SIG-M5 treated with dmso at 0.1 percent for 504 hours (cell line): ENCODE data around the gene C2orf74.
A peak's percentile ranks its signal among the peaks of the same experiment; 100 is the strongest.
"Not testable (repeated sequence)": the region's sequence is repeated elsewhere in the genome, so short reads cannot be mapped to it uniquely, and the experiment has no call there.

Experiments
- DNase-seq: peaks from one replicate; lab custom pipeline; 2025; ENCODE audit not compliant: unreplicated experiment; lab: John Stamatoyannopoulos, UW

C2orf74 gene

DNA sequence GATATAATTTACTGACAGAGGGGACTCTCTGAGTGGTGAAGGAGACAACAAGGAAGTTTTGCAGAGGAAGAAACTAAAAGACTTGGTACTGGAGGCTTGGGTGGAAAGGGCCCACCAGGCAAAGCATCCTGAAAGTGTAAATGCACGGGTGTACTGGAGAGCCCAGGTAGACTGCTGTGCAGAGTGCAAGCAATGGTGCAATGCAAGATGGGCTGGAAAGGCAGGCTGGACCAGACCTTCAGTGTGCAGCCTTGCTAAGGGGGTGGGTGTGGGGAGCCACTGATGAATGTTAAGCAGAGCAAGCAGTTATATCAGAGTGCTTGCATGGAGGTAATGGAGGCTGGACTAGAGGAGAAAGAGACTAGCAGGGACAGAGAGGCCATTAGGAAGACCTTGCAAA lies 10.7 kb downstream of the C2orf74 start:
- no peak for DNase-seq

DNA sequence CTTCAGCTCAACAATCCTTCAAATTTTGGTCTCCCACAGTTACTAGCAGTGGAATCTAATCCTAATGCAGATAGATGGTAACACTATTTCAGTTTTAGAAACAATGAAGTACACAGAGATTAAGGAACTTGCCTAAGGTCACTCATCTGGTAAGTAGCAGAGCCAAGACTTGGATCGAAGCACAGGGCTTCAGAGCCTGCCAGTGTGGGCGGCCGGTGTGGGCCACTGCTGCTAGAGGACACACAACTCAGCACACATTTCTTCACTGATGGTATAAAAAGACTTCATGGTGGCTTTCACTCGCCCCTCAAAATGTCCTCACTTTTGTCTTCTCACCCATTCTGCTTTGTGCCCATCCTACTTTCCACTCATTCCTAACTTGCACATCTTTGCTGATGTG lies 11.1 kb downstream of the C2orf74 start:
- no peak for DNase-seq

DNA sequence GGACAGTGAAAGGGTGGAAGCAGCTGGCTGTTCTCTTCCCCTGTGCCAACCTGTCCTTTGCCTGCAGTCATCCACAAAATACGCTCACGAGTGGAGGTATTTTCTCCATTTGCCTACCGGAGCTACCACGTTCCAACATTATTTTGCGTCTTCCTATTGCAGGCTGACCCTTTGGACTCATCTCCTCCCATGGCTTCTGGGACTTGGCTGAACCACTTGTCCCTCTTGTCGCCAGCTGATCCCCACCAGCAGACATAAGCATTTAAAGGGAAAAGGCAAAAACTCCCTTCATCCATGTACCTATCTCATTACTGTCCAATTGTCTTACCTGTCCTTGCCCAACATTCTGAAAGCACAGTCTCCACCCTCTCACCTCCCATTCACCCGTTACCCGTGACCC lies 13.0 kb downstream of the C2orf74 start:
- DNase-seq, result no peak

DNA sequence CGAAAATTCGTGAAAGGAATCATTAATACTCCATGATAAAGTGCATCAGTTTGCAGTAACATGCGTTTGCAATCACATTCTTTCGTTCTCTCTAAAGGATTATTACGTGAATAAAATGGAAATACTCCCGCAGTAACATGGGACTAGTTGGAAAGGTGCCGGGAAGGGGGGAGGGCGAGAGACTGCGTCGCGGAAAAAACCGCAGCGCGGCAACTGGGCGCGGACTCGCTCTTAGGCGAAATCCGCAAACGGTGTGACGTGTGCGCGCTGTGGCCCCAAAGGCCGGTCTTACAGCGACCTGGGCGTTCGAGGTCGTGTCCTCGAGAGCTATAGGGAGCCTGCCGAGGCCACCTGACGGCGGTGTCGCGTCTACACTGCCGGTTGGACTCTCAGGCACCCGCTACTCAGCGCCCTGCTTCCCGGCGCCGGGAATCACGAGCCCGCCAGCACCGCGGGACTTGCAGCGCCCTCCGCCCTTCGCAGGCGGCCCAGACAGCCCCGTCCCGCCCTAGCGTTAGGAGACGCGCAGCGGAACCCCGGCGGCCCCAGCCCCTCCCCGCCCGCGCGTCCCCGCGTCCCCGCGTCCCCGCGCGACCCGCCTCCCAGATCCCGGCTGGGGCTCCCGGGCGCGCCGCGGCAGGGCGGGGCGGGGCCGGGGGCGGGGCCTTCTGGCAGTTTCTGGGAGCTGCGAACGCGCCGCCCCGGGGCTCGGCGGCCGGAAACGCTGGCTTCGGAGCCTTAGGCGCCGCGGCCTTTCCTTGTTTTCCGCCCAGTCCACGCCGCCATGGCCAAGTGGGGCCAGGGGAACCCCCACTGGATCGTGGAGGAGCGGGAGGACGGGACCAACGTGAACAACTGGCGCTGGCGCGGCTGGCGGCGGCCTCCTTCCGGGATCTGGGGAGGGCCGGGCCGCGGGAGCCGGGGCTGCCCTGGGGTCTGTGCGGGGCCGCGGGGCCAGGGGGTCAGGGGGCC lies 15.1 kb downstream of the C2orf74 start:
- DNase-seq, result peak; percentile 85

DNA sequence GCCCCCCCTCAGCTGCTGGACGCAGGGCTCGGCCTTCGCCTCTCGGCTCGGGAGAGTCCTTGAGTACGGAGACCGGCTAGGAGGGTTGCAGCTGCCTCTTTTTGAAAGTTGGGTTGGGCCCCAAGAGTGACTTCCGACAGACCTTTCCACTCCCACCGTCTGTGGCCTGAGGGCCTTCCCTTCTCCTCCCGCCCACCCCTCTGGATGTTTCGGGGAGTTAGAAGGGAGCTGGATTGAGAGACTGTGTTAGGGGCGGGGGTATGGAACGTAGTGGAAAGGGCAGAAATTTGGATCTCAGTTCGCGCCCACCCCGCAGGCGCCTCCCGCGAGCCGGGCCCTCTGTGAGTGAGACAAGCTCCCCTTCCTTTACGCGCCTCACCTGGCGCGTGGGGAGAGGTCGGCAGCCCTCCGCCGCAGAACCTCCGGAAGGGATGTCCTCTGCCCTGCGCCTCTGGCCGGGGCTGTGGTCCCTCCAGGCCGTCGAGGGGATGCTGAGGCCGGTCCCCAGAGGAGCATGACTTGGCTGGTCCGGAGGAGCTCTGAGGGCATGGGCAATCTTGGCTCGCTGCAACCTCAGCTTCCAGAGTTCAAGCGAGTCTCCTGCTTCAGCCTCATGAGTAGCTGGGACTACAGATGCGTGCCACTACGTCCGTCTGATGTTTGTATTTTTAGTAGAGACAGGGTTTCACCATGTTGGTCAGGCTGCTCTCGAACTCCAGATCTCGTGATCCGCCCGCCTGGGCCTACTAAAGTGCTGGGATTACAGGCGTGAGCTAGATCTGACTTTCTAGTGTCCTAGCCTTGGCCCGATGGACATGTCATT lies 15.9 kb downstream of the C2orf74 start:
- no peak for DNase-seq

DNA sequence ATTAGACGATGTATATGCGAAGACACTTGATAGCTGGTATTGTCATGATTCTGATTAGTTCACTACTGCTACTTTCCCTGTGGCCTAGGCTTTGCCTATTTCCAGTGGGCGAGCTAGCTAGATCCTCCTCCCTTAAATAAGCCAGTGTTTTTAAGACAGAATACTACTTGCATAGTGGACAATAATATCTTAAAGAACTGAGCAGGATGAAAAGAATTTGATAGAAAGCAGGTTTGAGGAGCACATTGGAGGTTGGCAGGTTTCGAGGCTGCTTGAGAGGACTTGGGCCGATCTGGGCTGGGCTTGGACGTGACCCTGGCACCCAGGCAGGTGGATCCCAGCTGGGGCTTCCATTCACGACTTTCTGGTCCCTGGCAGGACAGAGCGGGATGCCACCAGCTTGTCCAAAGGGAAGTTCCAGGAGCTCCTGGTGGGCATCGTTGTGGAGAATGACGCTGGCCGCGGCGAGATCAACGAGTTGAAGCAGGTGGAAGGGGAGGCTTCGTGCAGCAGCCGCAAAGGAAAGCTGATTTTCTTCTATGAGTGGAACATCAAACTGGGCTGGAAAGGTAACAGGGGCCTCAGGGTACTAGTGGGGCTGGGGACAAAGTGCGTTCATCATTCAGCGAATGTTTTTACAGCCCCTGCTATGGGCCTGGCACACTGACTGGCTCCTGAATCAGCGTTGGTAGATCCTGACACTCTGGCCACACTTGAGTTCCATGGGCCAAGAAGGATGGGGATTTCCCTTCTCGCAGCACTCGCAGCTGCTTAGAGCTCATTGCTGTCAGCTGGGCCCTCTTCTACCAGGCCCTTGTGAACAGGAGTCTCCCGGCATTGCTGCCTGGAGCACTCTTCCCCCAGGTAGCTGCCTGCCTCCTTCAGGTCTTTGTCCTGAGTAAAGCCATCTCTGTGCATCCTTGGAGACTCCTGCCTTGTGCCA lies 16.9 kb downstream of the C2orf74 start:
- no peak for DNase-seq

DNA sequence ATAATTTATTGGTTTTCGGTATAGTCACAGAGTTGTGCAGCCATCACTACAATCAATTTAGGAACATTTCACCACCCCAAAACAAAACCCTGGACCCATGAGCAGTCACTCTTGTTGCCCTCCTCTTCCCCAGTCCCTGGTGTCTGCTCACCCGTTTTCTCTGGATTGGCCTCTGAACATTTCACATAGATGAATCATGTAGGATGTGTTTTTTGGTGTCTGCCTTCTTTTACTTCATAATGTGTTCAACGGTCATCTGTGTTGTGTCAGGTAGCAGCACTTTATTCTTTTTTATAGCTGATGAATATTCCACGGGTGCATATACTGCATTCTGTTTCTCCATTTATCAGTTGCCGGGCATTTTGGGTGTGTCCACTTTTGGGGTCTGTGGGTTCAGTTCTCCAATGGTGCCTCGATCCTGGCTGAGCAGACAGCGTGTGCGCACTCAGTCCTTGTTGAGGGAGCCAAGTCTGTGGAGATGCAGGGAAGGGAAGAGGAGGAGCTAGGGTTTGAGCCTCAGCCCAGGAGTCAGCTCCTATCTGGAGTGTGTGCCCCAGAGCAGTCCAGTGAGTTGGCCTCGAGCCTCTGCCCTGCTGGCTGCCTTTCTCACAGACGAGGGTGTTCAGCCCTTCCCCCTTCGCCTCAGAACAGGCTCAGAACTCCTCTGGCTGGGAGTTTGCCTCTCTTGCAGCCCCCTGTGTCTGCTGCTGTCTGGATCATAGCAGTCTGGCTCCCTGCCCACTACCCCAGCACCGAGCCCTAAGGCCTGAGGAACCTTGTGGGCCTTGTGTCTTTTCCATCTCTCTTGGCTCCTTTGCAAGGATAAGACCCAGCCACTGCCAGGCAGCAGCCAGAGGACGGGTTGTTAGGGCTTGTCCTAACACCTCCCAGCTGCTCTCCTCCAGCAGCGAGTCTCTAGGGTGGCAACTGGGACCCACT lies 18.0 kb downstream of the C2orf74 start:
- DNase-seq, result no peak

DNA sequence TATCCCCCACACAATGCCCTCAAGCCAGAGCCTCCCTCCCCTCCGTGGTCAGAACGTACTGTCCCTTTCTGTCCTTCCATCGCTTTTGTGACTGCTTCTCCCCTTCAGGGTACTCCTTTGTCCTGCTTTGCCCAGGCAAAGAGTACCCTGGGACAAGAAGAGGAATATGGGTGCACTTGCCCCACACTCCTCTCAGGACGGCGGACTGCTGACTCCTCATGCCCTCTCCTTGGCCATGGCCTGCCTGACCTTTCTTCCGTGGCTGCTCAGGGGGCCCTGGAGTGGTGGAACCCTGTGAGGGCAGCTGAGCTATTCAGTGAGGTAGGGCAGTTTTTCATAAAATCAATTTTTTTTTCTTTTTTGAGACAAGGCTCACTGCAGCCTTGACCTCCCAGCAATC lies 18.7 kb downstream of the C2orf74 start:
- no peak for DNase-seq

DNA sequence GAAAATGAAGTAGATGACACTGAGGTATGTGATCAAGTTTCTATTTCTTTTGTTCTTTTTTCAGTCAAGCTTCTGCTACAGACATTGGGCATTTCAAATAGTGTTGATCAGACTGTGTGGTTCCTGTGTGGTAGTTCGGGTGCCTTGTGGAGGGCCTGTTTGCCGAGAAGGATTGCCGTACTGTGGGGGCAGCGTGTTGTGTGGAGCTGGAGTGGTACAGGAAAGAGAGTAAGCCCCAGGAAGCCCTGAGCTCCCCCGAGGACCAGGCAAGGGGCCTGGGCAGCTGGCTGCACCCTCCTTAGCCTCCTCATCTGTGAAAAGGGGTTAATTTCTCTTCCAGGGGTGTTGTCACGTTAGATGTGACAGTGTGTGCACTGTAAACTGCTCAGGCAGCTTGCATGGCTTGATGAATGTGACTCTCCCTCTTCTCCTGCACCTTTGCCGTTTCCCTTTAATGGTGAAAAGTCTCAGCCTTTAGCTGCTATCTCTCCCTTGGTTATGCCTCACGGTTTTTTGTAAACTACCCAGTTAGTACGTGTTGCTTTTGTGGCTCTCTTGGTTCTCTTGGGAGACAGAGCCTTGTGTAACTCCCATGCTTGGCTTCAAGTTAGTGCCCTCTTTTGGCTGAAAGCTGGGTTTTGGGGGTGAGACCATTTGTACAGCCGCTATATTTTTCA lies 19.5 kb downstream of the C2orf74 start:
- no peak for DNase-seq

DNA sequence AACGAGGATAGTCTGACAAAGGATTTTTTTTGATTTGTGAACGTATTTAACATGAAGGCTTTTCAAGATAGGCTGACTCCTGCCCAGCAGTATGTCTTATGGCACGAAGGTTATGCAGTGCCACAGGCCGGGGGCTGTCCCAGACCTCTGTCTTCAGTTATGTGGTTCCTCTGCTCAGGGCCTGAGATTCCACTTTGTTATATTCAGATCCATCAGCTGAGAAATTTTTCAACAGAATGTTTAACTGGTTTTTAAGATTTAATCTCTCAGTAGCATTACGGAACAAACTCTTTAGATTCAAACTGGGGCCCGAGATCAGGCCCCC lies 20.0 kb downstream of the C2orf74 start:
- DNase-seq, result no peak

DNA sequence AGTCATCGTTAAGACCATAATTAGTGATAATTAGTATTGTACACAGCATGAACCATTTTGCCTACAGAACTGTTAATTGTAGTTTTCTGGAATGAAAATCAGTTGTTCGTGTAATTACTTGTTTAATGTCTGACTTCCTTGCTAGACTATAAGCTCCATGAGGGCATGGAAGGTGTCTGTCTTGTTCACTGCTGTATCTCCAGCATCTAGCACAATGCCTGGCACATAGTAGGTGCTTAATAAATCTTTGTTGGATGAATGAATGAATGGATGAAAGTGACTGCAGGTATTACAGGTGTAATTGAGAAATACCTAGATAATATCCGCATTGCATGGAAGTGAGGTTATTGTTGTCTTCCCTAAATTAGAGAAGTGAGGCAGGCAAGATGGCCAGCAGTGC lies 21.8 kb downstream of the C2orf74 start:
- no peak for DNase-seq

DNA sequence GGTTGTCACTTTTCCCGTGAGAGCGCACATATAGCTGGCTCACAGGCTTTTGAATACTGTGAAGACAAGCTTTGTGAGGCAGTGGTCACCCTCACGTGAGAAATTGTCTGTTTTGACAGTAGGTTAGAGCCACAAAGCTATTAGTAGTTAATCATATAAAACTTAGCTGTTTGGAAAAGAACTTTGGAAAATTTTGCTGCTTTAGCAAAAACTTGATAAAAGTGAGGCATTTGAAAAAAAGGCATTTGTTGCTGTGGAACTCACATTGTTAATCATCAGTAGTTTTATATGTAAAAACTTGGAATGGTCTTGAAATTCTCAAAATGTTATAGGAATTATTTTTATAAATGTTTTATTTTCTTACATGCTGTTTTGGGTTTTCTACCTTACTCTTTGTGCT lies 22.3 kb downstream of the C2orf74 start:
- no peak for DNase-seq

DNA sequence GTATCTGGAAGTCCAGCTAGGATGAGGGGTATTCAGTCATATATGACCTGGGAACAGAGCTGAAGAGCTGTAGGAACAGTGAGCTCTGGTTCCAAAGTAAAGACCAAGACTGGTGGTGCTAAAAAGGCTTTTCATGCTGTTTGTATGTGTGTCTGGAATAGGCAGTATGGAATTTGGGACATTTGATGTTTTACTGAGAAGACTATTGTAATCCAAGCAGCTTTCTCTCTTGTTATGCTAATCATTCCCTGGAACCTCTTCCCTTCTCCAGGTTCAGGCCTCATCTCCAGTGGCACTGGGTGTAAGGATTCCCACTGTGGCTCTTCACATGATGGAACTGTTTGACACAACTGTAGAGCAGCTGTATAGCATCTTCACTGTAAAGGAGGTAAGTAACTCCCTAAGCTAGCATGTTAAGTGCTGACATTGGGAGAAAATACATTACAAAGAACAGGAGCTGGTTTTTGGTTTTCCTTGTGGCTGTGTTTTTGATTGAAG lies 23.3 kb downstream of the C2orf74 start:
- no peak for DNase-seq

DNA sequence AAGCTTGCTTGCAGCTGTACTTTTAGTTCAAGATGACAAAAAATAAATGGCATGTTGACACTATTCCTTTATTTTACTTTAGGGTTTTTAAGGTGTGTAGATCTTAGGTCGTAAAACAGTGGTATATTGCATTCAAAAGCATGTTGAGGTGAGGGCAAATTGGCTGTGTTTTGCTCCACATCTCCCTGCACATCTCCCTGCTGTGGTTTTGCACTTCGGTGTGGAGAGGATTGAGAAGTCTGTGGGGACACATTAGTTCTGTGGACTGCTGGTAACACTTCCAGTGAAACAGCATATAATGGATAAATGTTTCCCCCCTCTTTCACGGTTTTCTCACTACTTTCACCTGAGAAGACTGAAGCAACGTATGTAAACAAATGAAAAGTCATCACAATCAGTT lies 25.1 kb downstream of the C2orf74 start:
- DNase-seq, result no peak

DNA sequence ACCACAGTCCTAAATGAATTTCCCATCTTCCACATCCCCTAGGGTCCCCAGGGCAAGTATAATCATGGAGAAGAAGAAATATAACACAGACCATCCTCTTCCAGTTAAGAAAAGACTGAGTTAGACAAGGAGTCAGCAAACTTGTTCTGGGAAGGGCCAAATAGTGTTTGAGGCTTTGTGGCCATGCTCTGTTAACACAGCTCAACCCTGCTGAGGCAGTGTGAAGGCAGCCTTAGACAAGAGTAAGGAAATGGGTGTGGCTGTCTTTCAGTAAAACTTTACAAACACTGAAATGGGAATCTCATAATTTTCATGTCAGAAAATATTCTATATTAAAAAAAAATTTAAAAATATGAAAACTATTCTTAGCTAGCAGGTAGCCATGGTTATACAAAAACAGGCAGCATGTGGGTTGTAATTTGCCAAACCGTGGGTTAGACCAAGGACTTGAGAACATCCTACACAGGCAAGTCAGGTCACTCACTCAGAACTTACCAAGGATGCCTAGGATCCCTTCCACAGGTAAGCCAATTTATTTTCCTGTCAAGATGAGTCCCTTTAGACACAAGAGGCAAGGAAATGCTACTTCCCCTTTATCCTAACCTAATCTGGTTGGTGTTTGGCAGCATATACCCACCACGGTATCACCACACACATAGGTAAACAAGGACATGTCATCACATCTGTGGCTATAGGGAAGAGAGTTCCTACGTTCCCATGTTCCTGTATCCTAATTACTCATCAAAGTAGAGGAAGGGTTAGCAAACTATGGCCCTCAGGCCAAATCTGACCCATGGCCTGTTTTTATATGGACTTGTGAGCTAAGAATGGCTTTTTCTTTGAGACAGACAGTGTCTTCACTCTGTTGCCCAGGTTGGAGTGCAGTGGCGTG lies 31.9 kb downstream of the C2orf74 start:
- DNase-seq, result no peak

DNA sequence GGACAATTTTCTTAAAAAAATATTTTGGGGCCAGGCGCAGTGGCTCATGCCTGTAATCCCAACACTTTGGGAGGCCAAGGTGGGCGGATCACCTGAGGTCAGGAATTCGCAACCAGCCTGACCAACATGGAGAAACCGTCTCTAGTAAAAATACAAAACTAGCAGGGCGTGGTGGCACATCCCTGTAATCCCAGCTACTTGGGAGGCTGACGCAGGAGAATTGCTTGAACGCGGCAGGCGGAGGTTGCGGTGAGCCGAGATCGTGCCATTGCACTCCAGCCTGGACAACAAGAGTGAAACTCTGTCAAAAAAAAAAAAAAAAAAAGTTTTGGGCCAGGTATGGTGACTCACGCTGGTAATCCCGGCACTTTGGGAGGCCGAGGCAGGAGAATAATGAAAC lies 32.7 kb downstream of the C2orf74 start:
- not testable (repeated sequence) for DNase-seq

DNA sequence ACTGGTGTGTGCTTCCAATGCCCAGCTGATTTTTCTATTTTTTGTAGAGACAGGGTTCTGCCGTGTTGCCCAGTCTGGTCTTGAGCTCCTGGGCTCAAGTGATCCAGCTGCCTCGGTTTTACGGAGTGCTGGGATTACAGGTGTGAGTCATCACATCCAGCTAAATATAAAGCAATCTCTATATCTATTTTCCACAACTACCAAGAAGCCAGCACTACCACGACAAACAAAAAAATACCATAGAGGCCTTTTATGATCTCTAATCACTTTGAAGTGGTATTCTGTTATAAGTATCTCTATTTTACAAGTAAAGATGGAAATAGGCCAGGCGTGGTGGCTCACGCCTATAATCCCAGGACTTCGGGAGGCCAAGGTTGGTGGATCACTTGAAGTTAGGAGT lies 34.7 kb downstream of the C2orf74 start:
- no peak for DNase-seq

DNA sequence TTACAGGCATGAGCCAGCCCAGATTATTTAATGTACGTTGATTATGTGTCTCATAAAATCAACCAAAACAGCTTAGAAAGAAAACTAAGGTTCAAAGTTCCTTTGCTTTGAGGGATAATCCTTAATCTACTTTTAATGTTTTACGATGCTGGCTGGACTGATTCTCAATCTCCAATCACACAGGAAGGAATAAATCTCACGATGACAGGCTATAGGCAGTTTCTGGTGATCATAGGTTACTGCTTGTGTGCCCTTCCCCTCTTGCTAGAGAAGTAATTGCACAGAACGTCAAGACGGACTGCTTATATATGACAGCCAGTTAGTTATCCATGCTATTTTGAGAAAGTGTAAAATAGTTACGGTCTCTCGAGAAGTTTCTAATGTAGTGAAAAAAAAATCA lies 43.1 kb downstream of the C2orf74 start:
- DNase-seq, result no peak
